Measurements from ENCODE around the gene GBP4.

DNA sequence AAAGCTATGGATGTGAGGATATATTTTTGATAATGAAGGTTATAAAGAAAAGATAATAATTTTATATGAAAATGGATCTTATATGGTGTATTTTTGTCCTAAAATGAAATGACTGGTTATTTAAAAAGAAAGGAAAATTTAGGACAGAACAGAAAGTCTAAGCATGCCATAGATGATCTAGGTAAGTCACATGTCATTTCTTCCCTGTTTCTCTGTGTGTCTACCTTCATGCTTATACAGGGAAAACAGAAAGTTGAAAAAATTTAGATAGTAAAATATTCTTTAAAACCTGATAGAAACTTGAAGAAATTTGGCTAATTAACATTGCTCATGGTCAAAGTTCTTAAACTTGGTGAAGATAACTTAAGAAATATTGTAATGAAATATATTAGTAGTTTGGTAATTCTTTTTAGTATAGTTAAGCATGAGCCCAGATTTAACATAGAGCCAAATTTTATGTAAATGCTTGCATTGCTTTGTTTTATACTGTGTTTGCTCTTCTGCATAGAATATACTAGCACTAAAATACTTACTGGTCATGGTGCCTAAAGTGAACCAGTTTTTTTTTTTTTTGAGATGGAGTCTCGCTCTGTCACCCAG lies 12.4 kb upstream of the GBP4 start:
- TF ChIP-seq POLR2A (IDR thresholded peaks at IDR 0.05; ENCODE audit: low read depth, low read length): no peak
- TF ChIP-seq POLR2AphosphoS5 (IDR thresholded peaks at IDR 0.05; ENCODE audit: low read depth, low read length): no peak
- TF ChIP-seq TAF1 (IDR thresholded peaks at IDR 0.05; ENCODE audit: borderline replicate concordance, low read depth, low read length): no peak

All from GM12892 (cell line).